SK-N-SH (cell line): ENCODE data around the gene ZNF577. TPM values are rescaled to one million over a fixed set of nuclear protein-coding genes. Genes with fewer than 3 reads are reported as not detected.

Experiments used
- CTCF ChIA-PET: fragments of 300-600, 350-600 bp; formaldehyde crosslinking; extraction: SDS; loops from one replicate; lab custom pipeline; 2021; lab: Yijun Ruan, JAX
- POLR2A ChIA-PET: fragments of 350-600 bp; sonication (Branson Sonifier 250); formaldehyde crosslinking; extraction: SDS; loops from one replicate; lab custom pipeline; 2020; ENCODE audit warnings: antibody characterized with exemption, inconsistent platforms; lab: Yijun Ruan, JAX
- DNase-seq: peaks from one replicate; pipeline ENCODE4 v3.0.0; 2012
- H2AFZ ChIP-seq: fragments of 200-600 bp; sonication (generic); 2 replicates; pipeline ENCODE4 v1.8.1; 2016; ENCODE audit warnings: antibody characterized with exemption, mild to moderate bottlenecking, low read depth
- H3F3A ChIP-seq: fragments of 200-600 bp; sonication (generic); replicated peaks from 2 replicates; pipeline ENCODE3; 2016; ENCODE audit warnings: antibody characterized with exemption, mild to moderate bottlenecking; ENCODE audit not compliant: insufficient read depth
- H3K27ac ChIP-seq, 2 experiments: fragments of 200-500 bp in 1 of 2; fragments of 200-600 bp in 1 of 2; sonication (Bioruptor generic) in 1 of 2; sonication (generic), shearing (Covaris generic) in 1 of 2; 2 replicates each; pipeline versions ENCODE4 v1.5.1 to v1.6.1; 2014 to 2016; ENCODE audit warnings: low read depth in 2 of 2, inconsistent platforms in 1 of 2, low read length in 1 of 2, mild to moderate bottlenecking in 1 of 2, mixed read lengths in 1 of 2
- H3K27me3 ChIP-seq: fragments of 200-600 bp; sonication (generic), shearing (Covaris generic); 2 replicates; pipeline ENCODE4 v1.6.1; 2016; ENCODE audit warnings: mixed run types; ENCODE audit not compliant: insufficient read depth
- H3K36me3 ChIP-seq, 2 experiments: fragments of 200-500 bp in 1 of 2; fragments of 200-600 bp in 1 of 2; sonication (Bioruptor generic) in 1 of 2; sonication (generic) in 1 of 2; replicated peaks in 1 of 2; 2 replicates each; pipeline versions ENCODE3 to v1.5.1; 2014 to 2016; ENCODE audit warnings: low read length in 1 of 2, mild to moderate bottlenecking in 1 of 2; ENCODE audit not compliant: insufficient read depth in 2 of 2, control insufficient read depth in 1 of 2
- H3K4me1 ChIP-seq, 2 experiments: fragments of 200-500 bp in 1 of 2; fragments of 200-600 bp in 1 of 2; sonication (Bioruptor generic) in 1 of 2; sonication (generic), shearing (Covaris generic) in 1 of 2; 2 replicates each; pipeline versions ENCODE4 v1.5.1 to v1.6.1; 2014 to 2016; ENCODE audit warnings: low read depth in 1 of 2, low read length in 1 of 2, mixed run types in 1 of 2; ENCODE audit not compliant: insufficient read depth in 2 of 2, control insufficient read depth in 1 of 2
- H3K4me2 ChIP-seq: fragments of 200-600 bp; sonication (generic), shearing (Covaris generic); 2 replicates; pipeline ENCODE4 v1.6.1; 2017; ENCODE audit warnings: mixed run types
- H3K4me3 ChIP-seq, 2 experiments: fragments of 200-500 bp in 1 of 2; fragments of 200-600 bp in 1 of 2; sonication (Bioruptor generic) in 1 of 2; sonication (generic), shearing (Covaris generic) in 1 of 2; 2 replicates each; pipeline versions ENCODE4 v1.5.1 to v1.8.1; 2014 to 2016; ENCODE audit warnings: low read depth in 2 of 2, inconsistent platforms in 1 of 2, low read length in 1 of 2, mild to moderate bottlenecking in 1 of 2, mixed read lengths in 1 of 2, moderate library complexity in 1 of 2
- H3K79me2 ChIP-seq: fragments of 200-600 bp; sonication (generic); 2 replicates; pipeline ENCODE4 v1.8.1; 2017; ENCODE audit warnings: mild to moderate bottlenecking; ENCODE audit not compliant: insufficient read depth
- H3K9ac ChIP-seq: fragments of 200-600 bp; sonication (generic); 2 replicates; pipeline ENCODE4 v1.6.1; 2017; ENCODE audit warnings: mixed run types
- H3K9me2 ChIP-seq: fragments of 200-600 bp; sonication (generic); 2 replicates; pipeline ENCODE4 v1.6.1; 2017; ENCODE audit warnings: mixed run types
- H3K9me3 ChIP-seq: fragments of 200-600 bp; sonication (generic); 2 replicates; pipeline ENCODE4 v1.6.1; 2017; ENCODE audit warnings: mixed run types, mild to moderate bottlenecking, moderate library complexity
- H4K20me1 ChIP-seq: fragments of 200-600 bp; sonication (generic); 2 replicates; pipeline ENCODE4 v1.6.1; 2017; ENCODE audit warnings: mild to moderate bottlenecking, mixed run types; ENCODE audit not compliant: insufficient read depth
- CHD2 ChIP-seq: fragments of 150-350 bp; IDR thresholded peaks from 2 replicates; pipeline ENCODE4 v1.6.1; 2018; ENCODE audit warnings: low read length; ENCODE audit not compliant: partially characterized antibody
- EZH2phosphoT487 ChIP-seq: fragments of 200-600 bp; sonication (generic); IDR thresholded peaks from 2 replicates; pipeline ENCODE4 v1.6.1; 2017; ENCODE audit warnings: low read depth, mixed run types, mild to moderate bottlenecking, antibody characterized with exemption, moderate library complexity, borderline replicate concordance
- FOXM1 ChIP-seq: IDR thresholded peaks from 2 replicates; pipeline ENCODE4 v1.4.0; 2012; ENCODE audit warnings: low read depth, mild to moderate bottlenecking
- GABPA ChIP-seq: IDR thresholded peaks from 2 replicates; pipeline ENCODE4 v1.4.0; 2012; ENCODE audit warnings: low read depth, mild to moderate bottlenecking
- JUND ChIP-seq: IDR thresholded peaks from 2 replicates; pipeline ENCODE4 v1.4.0; 2012
- MAX ChIP-seq: IDR thresholded peaks from 2 replicates; pipeline ENCODE4 v1.4.0; 2012; ENCODE audit warnings: low read depth
- MXI1 ChIP-seq: IDR thresholded peaks from 2 replicates; pipeline ENCODE4 v1.6.1; 2012; ENCODE audit warnings: mild to moderate bottlenecking, low read depth, low read length, improper control_type of control experiment
- POLR2AphosphoS5 ChIP-seq: IDR thresholded peaks from 2 replicates; pipeline ENCODE4 v1.6.1; 2012; ENCODE audit warnings: low read depth, low read length
- REST ChIP-seq: IDR thresholded peaks from 2 replicates; pipeline ENCODE4 v1.6.1; 2012; ENCODE audit warnings: mild to moderate bottlenecking, low read depth, low read length, moderate library complexity
- USF1 ChIP-seq: IDR thresholded peaks from 2 replicates; pipeline ENCODE4 v1.4.0; 2012; ENCODE audit warnings: low read depth, borderline replicate concordance
- USF2 ChIP-seq: fragments of 150-350 bp; IDR thresholded peaks from 2 replicates; pipeline ENCODE4 v1.6.1; 2017; ENCODE audit warnings: antibody characterized with exemption, low read length, low read depth, borderline replicate concordance
- WGBS: methylation state at CpG from one replicate; pipeline ENCODE4 v1.1.6; 2017; ENCODE audit warnings: low lambda C conversion rate; 5-methylcytosine and 5-hydroxymethylcytosine counted together
- polyA plus RNA-seq, 3 experiments: library from polyadenylated mRNA; depleted of rRNA; stranded (reverse); fragments of >200 nt; gene quantifications; 2 replicates each; pipeline ENCODE4 v1.2.3, GENCODE V29; 2012
- TF ChIP-seq, protein P1 (sequence below): IDR thresholded peaks from 2 replicates; pipeline ENCODE4; 2012
- TF ChIP-seq, protein P2 (sequence below): fragments of 200-600 bp; sonication (generic); IDR thresholded peaks from 2 replicates; pipeline ENCODE4 v1.6.1; 2017; ENCODE audit warnings: antibody characterized with exemption, mild to moderate bottlenecking, moderate library complexity

Gene ZNF577
- polyA plus RNA-seq, 1 of the 3 experiments (the other 2 are of a cell fraction): 6.8 TPM

GRCh38 chr19:51903192-51903591 is 15.4 kb upstream of the ZNF577 start:
- POLR2A ChIA-PET: no interaction called here
- peaks cover 4% of the 10 kb centered on the region; the same call in 1 of the 2 replicates for H3K9me3 ChIP-seq
- TF ChIP-seq, protein P1, sequence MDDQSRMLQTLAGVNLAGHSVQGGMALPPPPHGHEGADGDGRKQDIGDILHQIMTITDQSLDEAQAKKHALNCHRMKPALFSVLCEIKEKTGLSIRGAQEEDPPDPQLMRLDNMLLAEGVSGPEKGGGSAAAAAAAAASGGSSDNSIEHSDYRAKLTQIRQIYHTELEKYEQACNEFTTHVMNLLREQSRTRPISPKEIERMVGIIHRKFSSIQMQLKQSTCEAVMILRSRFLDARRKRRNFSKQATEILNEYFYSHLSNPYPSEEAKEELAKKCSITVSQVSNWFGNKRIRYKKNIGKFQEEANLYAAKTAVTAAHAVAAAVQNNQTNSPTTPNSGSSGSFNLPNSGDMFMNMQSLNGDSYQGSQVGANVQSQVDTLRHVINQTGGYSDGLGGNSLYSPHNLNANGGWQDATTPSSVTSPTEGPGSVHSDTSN: no peak
- TF ChIP-seq JUND: no peak
- TF ChIP-seq, protein P2, sequence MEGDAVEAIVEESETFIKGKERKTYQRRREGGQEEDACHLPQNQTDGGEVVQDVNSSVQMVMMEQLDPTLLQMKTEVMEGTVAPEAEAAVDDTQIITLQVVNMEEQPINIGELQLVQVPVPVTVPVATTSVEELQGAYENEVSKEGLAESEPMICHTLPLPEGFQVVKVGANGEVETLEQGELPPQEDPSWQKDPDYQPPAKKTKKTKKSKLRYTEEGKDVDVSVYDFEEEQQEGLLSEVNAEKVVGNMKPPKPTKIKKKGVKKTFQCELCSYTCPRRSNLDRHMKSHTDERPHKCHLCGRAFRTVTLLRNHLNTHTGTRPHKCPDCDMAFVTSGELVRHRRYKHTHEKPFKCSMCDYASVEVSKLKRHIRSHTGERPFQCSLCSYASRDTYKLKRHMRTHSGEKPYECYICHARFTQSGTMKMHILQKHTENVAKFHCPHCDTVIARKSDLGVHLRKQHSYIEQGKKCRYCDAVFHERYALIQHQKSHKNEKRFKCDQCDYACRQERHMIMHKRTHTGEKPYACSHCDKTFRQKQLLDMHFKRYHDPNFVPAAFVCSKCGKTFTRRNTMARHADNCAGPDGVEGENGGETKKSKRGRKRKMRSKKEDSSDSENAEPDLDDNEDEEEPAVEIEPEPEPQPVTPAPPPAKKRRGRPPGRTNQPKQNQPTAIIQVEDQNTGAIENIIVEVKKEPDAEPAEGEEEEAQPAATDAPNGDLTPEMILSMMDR: no peak
- TF ChIP-seq FOXM1: no peak
- no peak for TF ChIP-seq POLR2AphosphoS5
- no peak for TF ChIP-seq GABPA
- no peak for TF ChIP-seq EZH2phosphoT487
- TF ChIP-seq MAX: no peak
- no peak for TF ChIP-seq USF2
- TF ChIP-seq MXI1: no peak
- TF ChIP-seq REST: no peak
- TF ChIP-seq USF1: no peak
- TF ChIP-seq CHD2: no peak
- H4K20me1 ChIP-seq: no peaks in the 10 kb centered on the region
- peaks cover 20 to 30% of the 10 kb centered on the region in 2 experiments for H3K36me3 ChIP-seq
- H3K9ac ChIP-seq: no peak overlapping the region
- no peak overlapping the region; the same call in 1 of the 2 replicates for H3K4me2 ChIP-seq
- no peaks in the 10 kb centered on the region for H3K9me2 ChIP-seq
- H2AFZ ChIP-seq: no peak overlapping the region
- WGBS: 78% methylated on average over 8 of the region's 8 CpGs
- no peaks in the 10 kb centered on the region; a peak in 1 of 4 replicates for H3K4me1 ChIP-seq
- no peak for DNase-seq
- H3K27ac ChIP-seq: no peak overlapping the region
- CTCF ChIA-PET: no interaction called here
- peaks cover 42% of the 10 kb centered on the region for H3K79me2 ChIP-seq
- peak overlapping the region in 1 of 2 experiments; percentile 83; a peak in 2 of 4 replicates for H3K4me3 ChIP-seq
- no peaks in the 10 kb centered on the region for H3K27me3 ChIP-seq
- peaks cover 4% of the 10 kb centered on the region for H3F3A ChIP-seq
